Spinal cord (tissue), 10 donors: ENCODE results near the gene ADIPOR1. TPM values are rescaled to one million over a fixed set of nuclear protein-coding genes. Genes with fewer than 3 reads are reported as not detected.

Experiments used
- DNase-seq, 6 donors: peaks; one replicate each; pipeline versions ENCODE4 v3.0.0 to v3.0.0-alpha.2; 2013 to 2015; ENCODE audit warnings: low spot score in 6 of 6, low read depth in 4 of 6
- H3K27ac ChIP-seq: one replicate; pipeline ENCODE4 v1.5.1; 2013; ENCODE audit warnings: low read depth, low read length, control low read depth
- H3K27me3 ChIP-seq: one replicate; pipeline ENCODE4 v1.6.1; 2013; ENCODE audit warnings: low read length; ENCODE audit not compliant: control insufficient read depth, insufficient read depth
- H3K36me3 ChIP-seq: one replicate; pipeline ENCODE4 v1.6.1; 2013; ENCODE audit warnings: low read length; ENCODE audit not compliant: control insufficient read depth, insufficient read depth
- H3K4me1 ChIP-seq: one replicate; pipeline ENCODE4 v1.6.1; 2013; ENCODE audit warnings: low read length; ENCODE audit not compliant: control insufficient read depth, insufficient read depth
- H3K4me3 ChIP-seq: one replicate; pipeline ENCODE4 v1.5.1; 2013; ENCODE audit warnings: low read depth, low read length, control low read depth
- H3K9me3 ChIP-seq: one replicate; pipeline ENCODE4 v1.6.1; 2013; ENCODE audit warnings: low read length; ENCODE audit not compliant: control insufficient read depth, insufficient read depth
- WGBS: methylation state at CpG from one replicate; pipeline ENCODE4 v1.1.5; 2013; ENCODE audit warnings: missing lambda C conversion rate; ENCODE audit not compliant: insufficient coverage; 5-methylcytosine and 5-hydroxymethylcytosine counted together
- polyA plus RNA-seq, 2 donors: library from polyadenylated mRNA; unstranded; fragments of 120-200 nt; gene quantifications; one replicate each; pipeline ENCODE4 v1.2.1, GENCODE V29; 2013; ENCODE audit not compliant: insufficient read length in 2 of 2
- total RNA-seq, 2 donors: library from RNA; depleted of rRNA in 1 of 2; stranded (reverse); fragments of 120-200 nt in 1 of 2; fragments of >200 nt in 1 of 2; gene quantifications; one replicate each; pipeline versions ENCODE4 v1.2.3 to v1.2.4, GENCODE V29; 2013 to 2014
- donor health status: healthy.

The ADIPOR1 gene
- total and polyA plus RNA-seq, 4 donors: 74.8 to 114 (median 84.0) TPM

- H3K27me3 ChIP-seq: peaks cover 16% of the 10 kb centered on the region
- WGBS: 83% methylated on average over 1 of the region's 3 CpGs
- H3K4me1 ChIP-seq: no peaks in the 10 kb centered on the region
- no peaks in the 10 kb centered on the region for H3K9me3 ChIP-seq
- H3K36me3 ChIP-seq: no peaks in the 10 kb centered on the region
- no peak for DNase-seq
- no peak overlapping the region for H3K4me3 ChIP-seq
- no peak overlapping the region for H3K27ac ChIP-seq
These were observed 16.7 kb upstream of the ADIPOR1 start for GRCh38 chr1:202974856-202975255.

GRCh38 chr1:202972046-202972445, 13.9 kb upstream of the ADIPOR1 start:
- no peaks in the 10 kb centered on the region for H3K9me3 ChIP-seq
- no peak for DNase-seq
- no peak overlapping the region for H3K4me3 ChIP-seq
- no CpG with 5 or more reads among the region's 4 CpGs for WGBS
- no peak overlapping the region for H3K27ac ChIP-seq
- H3K27me3 ChIP-seq: peaks cover 9% of the 10 kb centered on the region
- H3K4me1 ChIP-seq: peaks cover 2% of the 10 kb centered on the region
- H3K36me3 ChIP-seq: no peaks in the 10 kb centered on the region

- H3K4me1 ChIP-seq: peaks cover 13% of the 10 kb centered on the region
- no peaks in the 10 kb centered on the region for H3K9me3 ChIP-seq
- no peak overlapping the region for H3K4me3 ChIP-seq
- WGBS: 20% methylated on average over 1 of the region's 5 CpGs
- H3K36me3 ChIP-seq: no peaks in the 10 kb centered on the region
- DNase-seq: peak in 2 of 6 donors; percentile 67 to 68
- no peak overlapping the region for H3K27ac ChIP-seq
- H3K27me3 ChIP-seq: no peaks in the 10 kb centered on the region
These were observed 10.8 kb upstream of the ADIPOR1 start for GRCh38 chr1:202968895-202969295.

- peak overlapping the region; percentile 74 for H3K4me3 ChIP-seq
- H3K27ac ChIP-seq: no peak overlapping the region
- H3K27me3 ChIP-seq: no peaks in the 10 kb centered on the region
- no CpG with 5 or more reads among the region's 3 CpGs for WGBS
- H3K36me3 ChIP-seq: peaks cover 3% of the 10 kb centered on the region
- no peak for DNase-seq
- peaks cover 13% of the 10 kb centered on the region for H3K4me1 ChIP-seq
- no peaks in the 10 kb centered on the region for H3K9me3 ChIP-seq
These were observed 10.2 kb upstream of the ADIPOR1 start for GRCh38 chr1:202968351-202968750.

GRCh38 chr1:202967684-202968281, 9.7 kb upstream of the ADIPOR1 start:
- WGBS: under 1% methylated on average over 19 of the region's 21 CpGs
- H3K4me3 ChIP-seq: peak overlapping the region; percentile 74
- peak overlapping the region; percentile 64 for H3K27ac ChIP-seq
- no peaks in the 10 kb centered on the region for H3K27me3 ChIP-seq
- H3K4me1 ChIP-seq: peaks cover 13% of the 10 kb centered on the region
- DNase-seq: no peak
- peaks cover 6% of the 10 kb centered on the region for H3K36me3 ChIP-seq
- H3K9me3 ChIP-seq: no peaks in the 10 kb centered on the region

- peak in 1 of 6 donors; percentile 7 for DNase-seq
- peak overlapping the region; percentile 89 for H3K4me3 ChIP-seq
- WGBS: 42% methylated on average over 15 of the region's 18 CpGs
- H3K36me3 ChIP-seq: peaks cover 18% of the 10 kb centered on the region
- no peaks in the 10 kb centered on the region for H3K9me3 ChIP-seq
- H3K27ac ChIP-seq: peak overlapping the region; percentile 85
- no peaks in the 10 kb centered on the region for H3K27me3 ChIP-seq
- peaks cover 13% of the 10 kb centered on the region for H3K4me1 ChIP-seq
These were observed 8.1 kb upstream of the ADIPOR1 start for GRCh38 chr1:202966006-202966898.

GRCh38 chr1:202965422-202965821, 7.3 kb upstream of the ADIPOR1 start:
- H3K9me3 ChIP-seq: no peaks in the 10 kb centered on the region
- WGBS: 86% methylated on average over 3 of the region's 3 CpGs
- H3K27ac ChIP-seq: no peak overlapping the region
- no peak for DNase-seq
- H3K27me3 ChIP-seq: no peaks in the 10 kb centered on the region
- H3K4me3 ChIP-seq: no peak overlapping the region
- peaks cover 13% of the 10 kb centered on the region for H3K4me1 ChIP-seq
- peaks cover 20% of the 10 kb centered on the region for H3K36me3 ChIP-seq

- H3K4me1 ChIP-seq: peaks cover 13% of the 10 kb centered on the region
- no peak overlapping the region for H3K27ac ChIP-seq
- H3K4me3 ChIP-seq: no peak overlapping the region
- 42% methylated on average over 1 of the region's 6 CpGs for WGBS
- DNase-seq: no peak
- H3K36me3 ChIP-seq: peaks cover 20% of the 10 kb centered on the region
- no peaks in the 10 kb centered on the region for H3K9me3 ChIP-seq
- no peaks in the 10 kb centered on the region for H3K27me3 ChIP-seq
These were observed 6.8 kb upstream of the ADIPOR1 start for GRCh38 chr1:202964791-202965410.

- Histone ChIP-seq H3K9me3 (no peaks in the 10 kb centered on the region), H3K4me3 (no peak overlapping the region), H3K36me3 (peaks cover 20% of the 10 kb centered on the region), H3K27ac (no peak overlapping the region), H3K4me1 (peaks cover 13% of the 10 kb centered on the region), H3K27me3 (no peaks in the 10 kb centered on the region)
- no peak for DNase-seq
- 100% methylated on average over 3 of the region's 5 CpGs for WGBS
These were observed 3.2 kb upstream of the ADIPOR1 start for GRCh38 chr1:202961220-202961880.
